H9 (cell line): ENCODE data around the gene INVS. TPM values are rescaled to one million over a fixed set of nuclear protein-coding genes. Genes with fewer than 3 reads are reported as not detected.
A peak's percentile ranks its signal among the peaks of the same experiment; 100 is the strongest.

ENCODE experiments used
- DNase-seq: peaks from one replicate; pipeline ENCODE4 v3.0.0-alpha.2; 2017
- H2AFZ ChIP-seq: one replicate; pipeline ENCODE4 v1.6.1; 2013; ENCODE audit warnings: mild to moderate bottlenecking, low read length, control low read depth, moderate library complexity
- H2AK5ac ChIP-seq: 2 replicates; pipeline ENCODE4 v1.6.1; 2013; ENCODE audit warnings: low read length, control low read depth, mixed read lengths; ENCODE audit not compliant: insufficient read length
- H2BK120ac ChIP-seq: one replicate; pipeline ENCODE4 v1.6.1; 2013; ENCODE audit warnings: low read depth, mild to moderate bottlenecking, low read length, control low read depth, inconsistent platforms; ENCODE audit not compliant: poor library complexity, severe bottlenecking
- H2BK12ac ChIP-seq: 2 replicates; pipeline ENCODE4 v1.6.1; 2013; ENCODE audit warnings: low read length, control low read depth, mixed read lengths, low read depth; ENCODE audit not compliant: insufficient read length
- H2BK15ac ChIP-seq: 2 replicates; pipeline ENCODE4 v1.6.1; 2013; ENCODE audit warnings: low read depth, low read length, control low read depth
- H2BK20ac ChIP-seq: one replicate; pipeline ENCODE4 v1.6.1; 2013; ENCODE audit warnings: low read depth, mild to moderate bottlenecking, low read length, control low read depth, inconsistent platforms; ENCODE audit not compliant: poor library complexity, severe bottlenecking
- H2BK5ac ChIP-seq: 2 replicates; pipeline ENCODE4 v1.6.1; 2013; ENCODE audit warnings: low read length, control low read depth, mixed read lengths; ENCODE audit not compliant: insufficient read length
- H3K14ac ChIP-seq: 2 replicates; pipeline ENCODE4 v1.6.1; 2013; ENCODE audit warnings: low read length, control low read depth; ENCODE audit not compliant: insufficient read depth
- H3K18ac ChIP-seq: 2 replicates; pipeline ENCODE4 v1.6.1; 2013; ENCODE audit warnings: low read depth, mild to moderate bottlenecking, mixed read lengths, low read length, control low read depth; ENCODE audit not compliant: insufficient read length
- H3K23ac ChIP-seq: 2 replicates; pipeline ENCODE4 v1.6.1; 2013; ENCODE audit warnings: low read length, control low read depth, mixed read lengths, low read depth; ENCODE audit not compliant: insufficient read length
- H3K23me2 ChIP-seq: 2 replicates; pipeline ENCODE4 v1.6.1; 2013; ENCODE audit warnings: low read depth, mild to moderate bottlenecking, mixed read lengths, low read length, control low read depth; ENCODE audit not compliant: insufficient read length, poor library complexity, severe bottlenecking
- H3K27ac ChIP-seq: 2 replicates; pipeline ENCODE4 v1.5.1; 2013; ENCODE audit warnings: low read length, control low read depth, mixed read lengths, low read depth; ENCODE audit not compliant: insufficient read length
- H3K27me3 ChIP-seq: 2 replicates; pipeline ENCODE4 v1.6.1; 2013; ENCODE audit warnings: low read length, control low read depth, inconsistent platforms; ENCODE audit not compliant: insufficient read depth
- H3K4ac ChIP-seq: 2 replicates; pipeline ENCODE4 v1.6.1; 2013; ENCODE audit warnings: low read depth, mild to moderate bottlenecking, control low read depth, inconsistent platforms, low read length, moderate library complexity
- H3K4me1 ChIP-seq: 2 replicates; pipeline ENCODE4 v1.6.1; 2013; ENCODE audit warnings: low read length, control low read depth, inconsistent platforms; ENCODE audit not compliant: insufficient read depth
- H3K4me2 ChIP-seq: 2 replicates; pipeline ENCODE4 v1.6.1; 2013; ENCODE audit warnings: low read length, control low read depth, mixed read lengths; ENCODE audit not compliant: insufficient read length, insufficient read depth
- H3K56ac ChIP-seq: 2 replicates; pipeline ENCODE4 v1.6.1; 2013; ENCODE audit warnings: low read depth, mild to moderate bottlenecking, mixed read lengths, low read length, control low read depth; ENCODE audit not compliant: insufficient read length
- H3K79me1 ChIP-seq: 2 replicates; pipeline ENCODE4 v1.6.1; 2013; ENCODE audit warnings: low read depth, mild to moderate bottlenecking, moderate library complexity, low read length, control low read depth, inconsistent platforms; ENCODE audit not compliant: insufficient read depth, poor library complexity, severe bottlenecking
- H3K79me2 ChIP-seq: 2 replicates; pipeline ENCODE4 v1.6.1; 2013; ENCODE audit warnings: low read length, control low read depth, inconsistent platforms; ENCODE audit not compliant: insufficient read depth
- H3K9ac ChIP-seq: 2 replicates; pipeline ENCODE4 v1.6.1; 2013; ENCODE audit warnings: low read length, control low read depth, mixed read lengths; ENCODE audit not compliant: insufficient read length; ENCODE audit errors: extremely low read depth
- H3K9me3 ChIP-seq: one replicate; pipeline ENCODE4 v1.6.1; 2013; ENCODE audit warnings: low read depth, low read length, inconsistent platforms; ENCODE audit not compliant: control insufficient read depth
- H3T11ph ChIP-seq: one replicate; pipeline ENCODE4 v1.6.1; 2013; ENCODE audit warnings: mild to moderate bottlenecking, low read length, control low read depth, inconsistent platforms
- H4K20me1 ChIP-seq: one replicate; pipeline ENCODE4 v1.6.1; 2013; ENCODE audit not compliant: control insufficient read depth, insufficient read length, insufficient read depth
- H4K5ac ChIP-seq: 2 replicates; pipeline ENCODE4 v1.6.1; 2013; ENCODE audit warnings: low read depth, mild to moderate bottlenecking, mixed read lengths, low read length, control low read depth; ENCODE audit not compliant: insufficient read length
- H4K8ac ChIP-seq: replicated peaks from 2 replicates; pipeline ENCODE4 v1.6.1; 2013; ENCODE audit warnings: low read length, control low read depth, mixed read lengths, low read depth; ENCODE audit not compliant: insufficient read length
- H4K91ac ChIP-seq: 2 replicates; pipeline ENCODE4 v1.6.1; 2013; ENCODE audit warnings: low read depth, mild to moderate bottlenecking, moderate library complexity, mixed read lengths, low read length, control low read depth; ENCODE audit not compliant: insufficient read length
- H3K27ac Mint-ChIP-seq, 3 experiments: 2 replicates in 2 of 3; 3 replicates in 1 of 3; pipeline ENCODE4 v1.8.0; 2020 to 2021; ENCODE audit warnings: mixed read lengths in 3 of 3, mild to moderate bottlenecking in 1 of 3, moderate library complexity in 1 of 3
- H3K27me3 Mint-ChIP-seq: 2 replicates; pipeline ENCODE4 v1.8.0; 2021; ENCODE audit warnings: low read depth, mild to moderate bottlenecking, moderate library complexity, mixed read lengths
- H3K36me3 Mint-ChIP-seq, 3 experiments: 2 replicates in 2 of 3; 3 replicates in 1 of 3; pipeline ENCODE4 v1.8.0; 2020 to 2021; ENCODE audit warnings: low read depth in 3 of 3, mixed read lengths in 3 of 3; ENCODE audit not compliant: insufficient read depth in 1 of 3
- H3K4me1 Mint-ChIP-seq, 2 experiments: 2 replicates each; pipeline ENCODE4 v1.8.0; 2020; ENCODE audit warnings: mixed read lengths in 2 of 2
- H3K4me3 Mint-ChIP-seq, 2 experiments: 2 replicates in 1 of 2; 3 replicates in 1 of 2; pipeline ENCODE4 v1.8.0; 2020 to 2021; ENCODE audit warnings: mild to moderate bottlenecking in 2 of 2, mixed read lengths in 2 of 2, moderate library complexity in 1 of 2
- H3K9me3 Mint-ChIP-seq, 2 experiments: 2 replicates in 1 of 2; 3 replicates in 1 of 2; pipeline ENCODE4 v1.8.0; 2020; ENCODE audit warnings: mild to moderate bottlenecking in 2 of 2, mixed read lengths in 2 of 2, moderate library complexity in 1 of 2
- WGBS: extraction: QIAGEN DNeasy Blood & Tissue Kit; methylation state at CpG from one replicate; pipeline ENCODE4 v1.1.7; 2013; ENCODE audit warnings: missing lambda C conversion rate, low lambda C conversion rate, mixed read lengths; ENCODE audit not compliant: insufficient read length; ENCODE audit errors: extremely low coverage; 5-methylcytosine and 5-hydroxymethylcytosine counted together
- total RNA-seq: library from RNA; stranded (reverse); gene quantifications from 2 replicates; pipeline ENCODE4 v1.2.1, GENCODE V29; 2021
- TF ChIP-seq, protein P1 (sequence below): fragments of 200-600 bp; sonication (generic); conservative IDR thresholded peaks from 3 replicates; pipeline ENCODE4 v1.8.0; 2021; ENCODE audit warnings: antibody characterized with exemption, mild to moderate bottlenecking

The INVS gene
- total RNA-seq, 1 experiment from 2014 or later = 7.5 TPM

GRCh38 chr9:100117316-100117715 is 18.3 kb downstream of the INVS start:
- H3T11ph ChIP-seq = no peak overlapping the region
- H2BK20ac ChIP-seq = no peak overlapping the region
- no peaks in the 10 kb centered on the region for H3K79me1 ChIP-seq
- H3K9ac ChIP-seq = no peak overlapping the region
- no peaks in the 10 kb centered on the region for H3K79me2 ChIP-seq
- H3K27me3 ChIP-seq = no peaks in the 10 kb centered on the region
- no peak overlapping the region for H3K23ac ChIP-seq
- no peak overlapping the region for H4K5ac ChIP-seq
- peak overlapping the region in 1 of 3 experiments; percentile 48; a peak in 2 of 7 replicates for H3K27ac Mint-ChIP-seq
- no peaks in the 10 kb centered on the region; a peak in 1 of 5 replicates for H3K9me3 Mint-ChIP-seq
- H2BK15ac ChIP-seq = no peak overlapping the region
- no peaks in the 10 kb centered on the region for H4K20me1 ChIP-seq
- H3K14ac ChIP-seq = no peak overlapping the region
- H3K4me1 ChIP-seq = no peaks in the 10 kb centered on the region
- no peak overlapping the region for H4K8ac ChIP-seq
- H3K4me2 ChIP-seq = no peak overlapping the region
- H3K4me3 Mint-ChIP-seq = no peak overlapping the region
- no peak overlapping the region for H3K27ac ChIP-seq
- no peak overlapping the region for H4K91ac ChIP-seq
- no peak overlapping the region for H3K4ac ChIP-seq
- TF ChIP-seq, protein P1, sequence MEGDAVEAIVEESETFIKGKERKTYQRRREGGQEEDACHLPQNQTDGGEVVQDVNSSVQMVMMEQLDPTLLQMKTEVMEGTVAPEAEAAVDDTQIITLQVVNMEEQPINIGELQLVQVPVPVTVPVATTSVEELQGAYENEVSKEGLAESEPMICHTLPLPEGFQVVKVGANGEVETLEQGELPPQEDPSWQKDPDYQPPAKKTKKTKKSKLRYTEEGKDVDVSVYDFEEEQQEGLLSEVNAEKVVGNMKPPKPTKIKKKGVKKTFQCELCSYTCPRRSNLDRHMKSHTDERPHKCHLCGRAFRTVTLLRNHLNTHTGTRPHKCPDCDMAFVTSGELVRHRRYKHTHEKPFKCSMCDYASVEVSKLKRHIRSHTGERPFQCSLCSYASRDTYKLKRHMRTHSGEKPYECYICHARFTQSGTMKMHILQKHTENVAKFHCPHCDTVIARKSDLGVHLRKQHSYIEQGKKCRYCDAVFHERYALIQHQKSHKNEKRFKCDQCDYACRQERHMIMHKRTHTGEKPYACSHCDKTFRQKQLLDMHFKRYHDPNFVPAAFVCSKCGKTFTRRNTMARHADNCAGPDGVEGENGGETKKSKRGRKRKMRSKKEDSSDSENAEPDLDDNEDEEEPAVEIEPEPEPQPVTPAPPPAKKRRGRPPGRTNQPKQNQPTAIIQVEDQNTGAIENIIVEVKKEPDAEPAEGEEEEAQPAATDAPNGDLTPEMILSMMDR = no peak
- no peak for DNase-seq
- no peak overlapping the region for H2BK120ac ChIP-seq
- H3K56ac ChIP-seq = no peak overlapping the region
- no peaks in the 10 kb centered on the region for H3K23me2 ChIP-seq
- peaks cover 0 to 5% (median 4%) of the 10 kb centered on the region in 3 experiments; a peak in 4 of 7 replicates for H3K36me3 Mint-ChIP-seq
- no peaks in the 10 kb centered on the region for H3K9me3 ChIP-seq
- H3K27me3 Mint-ChIP-seq = no peaks in the 10 kb centered on the region
- H2BK12ac ChIP-seq = no peak overlapping the region
- peaks cover 9 to 10% of the 10 kb centered on the region in 2 experiments; a peak in 3 of 4 replicates for H3K4me1 Mint-ChIP-seq
- 100% methylated on average over 2 of the region's 25 CpGs for WGBS
- H2AFZ ChIP-seq = no peak overlapping the region
- no peak overlapping the region for H2AK5ac ChIP-seq
- H2BK5ac ChIP-seq = no peak overlapping the region
- H3K18ac ChIP-seq = no peak overlapping the region
